Osteoblast (primary cell): Measurements from ENCODE around the gene MSN. TPM values are rescaled to one million over a fixed set of nuclear protein-coding genes. Genes with fewer than 3 reads are reported as not detected.

Experiments
- DNase-seq: peaks from one replicate; pipeline ENCODE4 v3.0.0; 2011; ENCODE audit warnings: low spot score, mixed read lengths; ENCODE audit not compliant: insufficient read length; ENCODE audit errors: missing footprints
- H2AFZ ChIP-seq: 2 replicates; pipeline ENCODE4 v1.6.0; 2011; ENCODE audit warnings: mild to moderate bottlenecking, low read length
- H3K27ac ChIP-seq: 2 replicates; pipeline ENCODE4 v1.5.1; 2011; ENCODE audit warnings: mild to moderate bottlenecking, low read depth, low read length, moderate library complexity
- H3K27me3 ChIP-seq: 2 replicates; pipeline ENCODE4 v1.6.0; 2012; ENCODE audit warnings: mild to moderate bottlenecking, control low read depth, inconsistent platforms, low read length, moderate library complexity; ENCODE audit not compliant: insufficient read depth
- H3K36me3 ChIP-seq: 2 replicates; pipeline ENCODE4 v1.5.1; 2011; ENCODE audit warnings: mild to moderate bottlenecking, low read length, control low read depth, moderate library complexity; ENCODE audit not compliant: insufficient read depth
- H3K4me1 ChIP-seq: 2 replicates; pipeline ENCODE4 v1.5.1; 2011; ENCODE audit warnings: mild to moderate bottlenecking, low read length, control low read depth, moderate library complexity; ENCODE audit not compliant: insufficient read depth
- H3K4me2 ChIP-seq: 2 replicates; pipeline ENCODE4 v1.6.0; 2011; ENCODE audit warnings: mild to moderate bottlenecking, low read length; ENCODE audit not compliant: insufficient read depth
- H3K4me3 ChIP-seq: fragments of 200-600 bp; sonication (generic); 3 replicates; pipeline ENCODE4 v1.5.1; 2012; ENCODE audit warnings: mild to moderate bottlenecking, low read length, inconsistent platforms; ENCODE audit not compliant: insufficient read depth
- H3K79me2 ChIP-seq: 2 replicates; pipeline ENCODE4 v1.6.0; 2012; ENCODE audit warnings: mild to moderate bottlenecking, low read length, control low read depth, inconsistent platforms; ENCODE audit not compliant: insufficient read depth
- H3K9me3 ChIP-seq: 2 replicates; pipeline ENCODE4 v1.5.1; 2011; ENCODE audit warnings: low read depth, low read length, control low read depth
- H4K20me1 ChIP-seq: 2 replicates; pipeline ENCODE4 v1.6.0; 2012; ENCODE audit warnings: mild to moderate bottlenecking, low read length, control low read depth; ENCODE audit not compliant: insufficient read depth
- CTCF ChIP-seq: IDR thresholded peaks from 2 replicates; pipeline ENCODE4 v1.5.1; 2011; ENCODE audit warnings: mild to moderate bottlenecking, low read depth, low read length, moderate library complexity; ENCODE audit errors: extremely low read depth
- total RNA-seq: library from RNA; depleted of rRNA; stranded (reverse); fragments of >200 nt; gene quantifications from 2 replicates; pipeline ENCODE4 v1.2.3, GENCODE V29; 2012

Gene MSN
- total RNA-seq, 1 donor: 249 TPM

DNA sequence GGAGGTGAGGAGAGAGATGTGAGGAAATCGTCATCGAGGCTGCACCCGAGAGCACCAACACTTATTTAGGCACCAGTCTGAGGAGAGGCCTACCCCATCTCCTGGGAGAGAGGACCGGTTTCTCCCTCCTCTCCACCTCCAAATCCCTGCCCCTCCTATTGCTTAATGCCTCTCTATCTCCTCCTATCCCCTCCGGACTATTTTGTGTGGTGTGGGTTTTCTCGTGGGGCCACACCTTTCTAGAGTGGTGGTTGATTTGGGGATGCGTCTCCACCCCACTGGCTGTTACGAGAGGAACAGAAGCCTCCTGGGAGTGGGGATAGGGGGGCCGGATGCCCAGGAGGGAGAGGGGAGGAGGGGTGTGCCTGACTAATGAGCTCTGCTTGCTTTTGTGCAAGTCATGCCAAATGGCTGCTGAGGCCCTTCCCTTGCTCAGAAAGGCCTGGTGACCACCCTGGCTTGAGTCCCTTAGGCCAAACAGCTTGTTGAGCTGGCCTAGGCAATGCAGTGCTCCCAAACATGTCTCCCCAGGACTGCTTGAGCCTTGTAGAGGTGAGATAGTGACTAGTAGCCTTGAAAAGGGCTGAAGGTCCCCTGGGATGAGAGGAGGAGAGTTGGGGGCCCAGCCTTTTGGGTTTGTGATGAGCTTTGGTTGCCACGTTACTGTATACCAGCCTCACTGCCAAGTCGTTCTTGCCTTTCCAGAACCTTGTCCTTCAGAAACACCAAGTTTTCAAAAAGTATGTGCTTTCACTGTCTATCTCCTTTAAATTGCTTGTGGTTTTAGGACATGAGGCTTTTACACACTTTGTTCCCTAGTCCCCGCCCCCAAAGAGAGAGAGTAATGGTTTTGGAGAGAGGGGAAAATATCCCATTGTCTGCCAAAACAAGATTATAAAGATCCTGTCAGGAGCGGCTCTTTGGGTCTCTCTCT lies 1.2 kb downstream of the MSN start:
- H3K27ac ChIP-seq: peak overlapping the region; percentile 88
- H2AFZ ChIP-seq: no peak overlapping the region

GRCh38 chrX:65671286-65671685 lies 3.8 kb downstream of the MSN start:
- no peak for DNase-seq
- no peak for TF ChIP-seq CTCF
- Histone ChIP-seq H2AFZ (no peak overlapping the region), H3K27ac (peak overlapping the region; percentile 62), H3K4me3 (peak overlapping the region; percentile 29), H3K4me2 (peak overlapping the region; percentile 53), H3K9me3 (no peaks in the 10 kb centered on the region), H4K20me1 (peaks cover 21% of the 10 kb centered on the region), H3K4me1 (peaks cover 60% of the 10 kb centered on the region), H3K27me3 (no peaks in the 10 kb centered on the region), H3K79me2 (peaks cover 82% of the 10 kb centered on the region), H3K36me3 (no peaks in the 10 kb centered on the region)

More for the DNA sequence above, 1.2 kb downstream of the MSN start:
- Histone ChIP-seq H3K4me3 (peak overlapping the region; percentile 90), H3K36me3 (no peaks in the 10 kb centered on the region), H3K9me3 (no peaks in the 10 kb centered on the region), H3K79me2 (peaks cover 58% of the 10 kb centered on the region), H3K4me1 (peaks cover 37% of the 10 kb centered on the region), H4K20me1 (peaks cover 6% of the 10 kb centered on the region), H3K27me3 (no peaks in the 10 kb centered on the region), H3K4me2 (peak overlapping the region; percentile 91)
- peak; percentile 85 for DNase-seq
- no peak for TF ChIP-seq CTCF

DNA sequence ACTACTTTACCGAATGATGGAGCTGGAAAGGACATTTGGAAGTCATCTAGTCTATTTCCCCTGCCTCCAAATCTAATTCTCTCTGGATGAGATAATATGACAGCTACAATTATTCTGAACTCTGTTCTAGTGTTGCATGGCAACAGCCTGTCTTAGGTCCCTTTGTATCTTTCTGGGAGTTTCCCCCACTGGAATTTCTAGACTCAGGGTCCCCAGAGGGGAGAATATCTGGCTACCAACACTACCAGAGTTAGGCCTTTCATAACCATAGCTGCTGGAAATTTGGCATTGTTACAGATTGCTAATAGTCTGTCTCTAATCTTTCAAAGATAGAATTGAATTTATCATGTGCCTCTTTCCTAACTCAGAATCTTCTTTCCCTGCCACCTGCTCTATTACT lies 4.5 kb downstream of the MSN start:
- no peak overlapping the region for H2AFZ ChIP-seq
- H3K9me3 ChIP-seq: no peaks in the 10 kb centered on the region
- no peak overlapping the region for H3K4me3 ChIP-seq
- H3K79me2 ChIP-seq: peaks cover 89% of the 10 kb centered on the region
- peak overlapping the region; percentile 53 for H3K4me2 ChIP-seq
- peaks cover 64% of the 10 kb centered on the region for H3K4me1 ChIP-seq
- H3K27ac ChIP-seq: peak overlapping the region; percentile 62
- no peaks in the 10 kb centered on the region for H3K27me3 ChIP-seq
- peaks cover 22% of the 10 kb centered on the region for H4K20me1 ChIP-seq
- TF ChIP-seq CTCF: no peak
- H3K36me3 ChIP-seq: no peaks in the 10 kb centered on the region
- no peak for DNase-seq

GRCh38 chrX:65673857-65674203 lies 6.4 kb downstream of the MSN start:
- H3K9me3 ChIP-seq: no peaks in the 10 kb centered on the region
- H3K4me3 ChIP-seq: peak overlapping the region; percentile 1
- no peak overlapping the region for H2AFZ ChIP-seq
- peak overlapping the region; percentile 50 for H3K4me2 ChIP-seq
- peaks cover 22% of the 10 kb centered on the region for H4K20me1 ChIP-seq
- no peaks in the 10 kb centered on the region for H3K27me3 ChIP-seq
- peak overlapping the region; percentile 76 for H3K27ac ChIP-seq
- no peak for DNase-seq
- no peaks in the 10 kb centered on the region for H3K36me3 ChIP-seq
- TF ChIP-seq CTCF: no peak
- peaks cover 88% of the 10 kb centered on the region for H3K79me2 ChIP-seq
- H3K4me1 ChIP-seq: peaks cover 80% of the 10 kb centered on the region
